WI38 (cell line): ENCODE measurements around the gene LMO2.
"Not testable (repeated sequence)": the region's sequence is repeated elsewhere in the genome, so short reads cannot be mapped to it uniquely, and the experiment has no call there.

Experiments used
- H3K4me3 ChIP-seq: 2 replicates; pipeline ENCODE4 v1.5.1; 2011; ENCODE audit warnings: low read depth, mild to moderate bottlenecking, control low read depth, low read length
- TF ChIP-seq, protein P1 (sequence below): IDR thresholded peaks from 2 replicates; pipeline ENCODE4 v1.5.1; 2012; ENCODE audit warnings: low read depth, mild to moderate bottlenecking, control low read depth, low read length

The LMO2 gene

DNA sequence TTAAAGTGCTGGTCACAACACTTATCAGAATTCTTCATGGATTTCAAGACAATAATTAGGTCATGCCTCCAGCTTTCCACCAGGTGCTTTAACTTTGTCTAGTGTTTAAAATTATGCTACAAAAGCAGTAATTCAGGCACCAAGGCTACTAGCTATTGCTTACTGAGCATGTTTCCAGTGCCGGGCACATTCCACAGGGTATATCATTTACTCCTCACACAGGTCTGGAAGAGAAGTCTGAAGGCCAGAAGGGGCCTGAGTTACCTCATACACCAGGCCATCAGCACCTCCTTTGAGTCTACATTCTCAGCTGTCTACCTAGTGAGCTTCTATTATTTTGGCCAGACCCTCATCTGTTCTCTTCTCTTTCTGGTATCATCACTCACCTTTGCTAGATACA lies 41.7 kb upstream of the LMO2 start:
- TF ChIP-seq, protein P1, sequence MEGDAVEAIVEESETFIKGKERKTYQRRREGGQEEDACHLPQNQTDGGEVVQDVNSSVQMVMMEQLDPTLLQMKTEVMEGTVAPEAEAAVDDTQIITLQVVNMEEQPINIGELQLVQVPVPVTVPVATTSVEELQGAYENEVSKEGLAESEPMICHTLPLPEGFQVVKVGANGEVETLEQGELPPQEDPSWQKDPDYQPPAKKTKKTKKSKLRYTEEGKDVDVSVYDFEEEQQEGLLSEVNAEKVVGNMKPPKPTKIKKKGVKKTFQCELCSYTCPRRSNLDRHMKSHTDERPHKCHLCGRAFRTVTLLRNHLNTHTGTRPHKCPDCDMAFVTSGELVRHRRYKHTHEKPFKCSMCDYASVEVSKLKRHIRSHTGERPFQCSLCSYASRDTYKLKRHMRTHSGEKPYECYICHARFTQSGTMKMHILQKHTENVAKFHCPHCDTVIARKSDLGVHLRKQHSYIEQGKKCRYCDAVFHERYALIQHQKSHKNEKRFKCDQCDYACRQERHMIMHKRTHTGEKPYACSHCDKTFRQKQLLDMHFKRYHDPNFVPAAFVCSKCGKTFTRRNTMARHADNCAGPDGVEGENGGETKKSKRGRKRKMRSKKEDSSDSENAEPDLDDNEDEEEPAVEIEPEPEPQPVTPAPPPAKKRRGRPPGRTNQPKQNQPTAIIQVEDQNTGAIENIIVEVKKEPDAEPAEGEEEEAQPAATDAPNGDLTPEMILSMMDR = no peak
- H3K4me3 ChIP-seq = no peak overlapping the region

DNA sequence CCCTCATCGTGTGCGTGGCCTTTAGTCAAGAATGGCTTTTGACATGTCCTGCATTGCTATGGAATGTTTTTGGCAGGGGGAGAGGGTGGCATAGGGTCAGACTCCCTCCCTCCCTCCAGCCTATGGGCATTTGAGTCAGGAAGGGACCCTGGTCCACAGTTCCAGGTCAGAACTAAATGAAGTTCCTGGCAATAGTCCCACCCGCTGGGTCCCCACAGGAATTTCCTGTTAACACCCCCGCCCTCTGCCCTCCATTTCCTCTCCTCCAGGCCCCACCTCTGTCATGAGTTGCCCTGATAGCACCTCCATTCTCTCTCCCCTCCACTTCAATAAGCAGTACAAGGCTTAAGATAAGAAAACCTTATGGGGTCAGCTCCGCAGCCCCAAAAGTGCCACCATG lies 40.8 kb upstream of the LMO2 start:
- TF ChIP-seq, protein P1 = no peak
- no peak overlapping the region for H3K4me3 ChIP-seq

DNA sequence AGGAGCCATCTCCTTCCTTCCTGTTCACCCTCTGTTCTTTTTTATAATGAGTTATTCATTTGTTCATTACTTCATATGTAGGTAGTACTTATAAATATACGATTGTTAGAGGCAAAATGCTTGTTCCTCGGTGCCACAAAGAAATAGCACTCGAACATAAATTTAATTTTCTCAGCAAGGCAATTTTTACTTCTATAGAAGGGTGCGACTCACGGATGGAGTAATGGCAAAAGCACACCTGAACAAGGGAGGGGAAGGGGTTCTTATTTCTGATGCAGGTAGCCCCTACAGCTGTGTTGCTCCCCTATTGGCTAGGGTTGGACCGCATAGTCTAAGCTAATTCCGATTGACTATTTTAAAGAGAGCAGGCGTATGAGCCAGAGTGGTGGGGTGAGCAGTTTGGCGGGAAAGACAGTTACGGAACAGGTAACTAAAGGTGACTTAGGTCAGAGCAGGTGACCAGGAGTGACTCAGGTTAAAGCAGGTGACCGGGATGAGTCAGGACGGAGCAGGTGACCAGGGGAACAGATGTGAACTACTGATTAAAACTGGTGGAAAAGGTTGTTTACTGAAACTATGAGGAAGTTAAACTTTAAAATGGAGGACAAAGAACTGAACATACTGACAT lies 40.0 kb upstream of the LMO2 start:
- H3K4me3 ChIP-seq = not testable (repeated sequence)

DNA sequence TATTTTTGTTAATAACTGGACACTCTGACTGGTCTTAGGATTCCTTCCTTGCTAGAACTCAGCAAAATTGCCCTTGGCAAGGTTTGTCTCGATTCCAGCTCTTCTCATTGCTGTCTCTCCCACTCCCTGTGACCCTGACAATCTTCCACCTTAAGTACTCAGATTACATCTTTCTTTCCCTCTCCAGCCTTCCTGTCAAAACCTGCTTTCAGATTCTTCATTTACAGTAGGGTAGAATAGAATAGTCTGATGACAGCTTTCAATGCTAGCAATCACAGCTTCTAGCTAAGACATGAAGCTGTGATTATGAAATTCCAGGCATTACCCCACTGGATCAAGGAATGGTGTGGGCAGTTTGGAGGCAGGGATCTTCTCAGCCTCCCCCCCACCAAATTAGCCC lies 39.2 kb upstream of the LMO2 start:
- no peak overlapping the region for H3K4me3 ChIP-seq
- TF ChIP-seq, protein P1 = no peak

DNA sequence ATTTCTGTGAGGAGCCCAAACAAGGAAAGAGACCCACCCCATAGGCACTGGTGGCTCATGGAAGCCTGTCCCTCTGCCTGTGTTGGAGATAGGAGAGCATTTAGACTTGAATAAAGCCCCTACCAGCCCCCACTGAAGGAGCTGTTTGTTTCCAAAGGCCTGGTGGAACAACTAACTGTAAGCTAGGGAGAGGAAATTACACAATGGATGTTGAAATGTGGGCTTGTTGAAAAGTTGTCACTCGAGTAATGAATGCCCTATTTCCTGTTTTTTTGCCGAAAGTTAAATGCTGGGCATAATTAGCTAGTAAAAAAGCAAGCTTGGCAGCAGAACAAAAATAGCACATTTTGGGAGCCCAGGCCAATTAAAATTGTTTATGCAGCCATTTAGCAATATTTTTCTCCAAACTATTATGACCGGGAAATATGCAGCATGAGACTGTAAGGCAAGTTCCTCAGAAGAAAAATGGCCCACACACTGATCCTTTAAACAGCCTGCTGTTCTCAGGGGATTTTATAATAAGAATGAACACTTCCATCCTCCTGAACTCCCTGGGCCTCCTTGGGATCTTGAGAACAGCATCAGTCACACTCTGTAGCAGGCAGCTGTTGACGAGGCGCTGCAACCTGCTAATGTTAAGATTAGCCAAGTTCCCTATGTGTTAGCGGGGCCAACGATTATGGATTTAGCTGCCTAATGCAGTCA lies 38.6 kb upstream of the LMO2 start:
- TF ChIP-seq, protein P1 = no peak
- H3K4me3 ChIP-seq = no peak overlapping the region

DNA sequence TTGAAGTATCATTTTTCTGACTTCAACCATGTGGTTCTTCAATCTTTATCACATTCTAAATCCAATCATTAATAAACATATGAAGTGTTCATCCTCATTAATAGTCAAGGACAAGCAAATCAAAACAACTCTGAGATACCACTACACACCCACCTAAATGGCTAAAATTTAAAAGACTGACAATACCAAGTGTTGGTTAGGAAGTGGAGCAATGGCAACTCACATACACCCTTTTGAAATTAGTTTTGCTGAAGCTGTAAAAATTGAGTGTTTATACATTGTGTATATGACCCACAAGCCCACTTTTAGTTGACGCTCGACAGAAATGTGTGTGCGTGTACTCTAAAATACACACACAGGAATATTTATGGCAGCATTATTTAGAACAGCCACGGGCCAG lies 36.7 kb upstream of the LMO2 start:
- no peak overlapping the region for H3K4me3 ChIP-seq
- TF ChIP-seq, protein P1 = no peak

DNA sequence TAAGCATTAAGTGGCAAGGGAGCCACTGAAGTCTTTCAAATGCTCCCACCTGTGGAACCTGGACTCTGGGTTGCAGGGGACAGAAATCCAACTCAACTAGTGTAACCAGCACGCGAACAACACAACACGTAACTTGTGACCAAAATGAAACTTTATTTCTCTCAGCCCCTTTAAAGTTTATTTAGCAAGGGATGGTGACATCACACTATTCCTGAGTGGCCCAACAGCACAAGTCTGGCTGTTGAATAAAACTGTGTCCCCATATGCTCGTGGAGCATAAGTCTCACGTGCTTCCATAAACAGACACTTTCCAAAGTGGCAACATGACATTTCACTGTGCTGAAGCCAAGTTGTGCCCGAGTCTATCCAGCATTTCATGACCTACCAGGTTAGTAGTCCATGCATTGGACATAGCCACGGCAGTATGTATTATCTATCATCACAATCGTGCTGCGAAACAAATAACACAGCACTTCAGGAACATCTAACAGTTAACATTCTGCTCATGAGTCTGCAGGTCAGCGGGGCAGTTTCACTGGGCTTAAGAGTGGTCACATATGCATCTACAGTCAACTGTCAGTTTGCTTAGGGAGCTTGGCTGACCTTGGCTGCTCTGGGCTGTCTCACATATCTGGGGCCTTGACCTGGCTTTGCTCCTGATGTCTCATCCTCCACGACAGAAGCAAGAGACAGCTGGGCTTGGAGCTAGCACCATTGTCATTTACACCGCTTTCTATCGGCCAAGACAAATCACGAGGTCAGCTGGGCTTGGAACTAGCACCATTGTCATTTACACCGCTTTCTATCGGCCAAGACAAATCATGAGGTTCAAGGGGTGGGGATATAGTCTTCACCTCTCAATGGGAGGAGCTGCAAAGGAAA lies 35.0 kb upstream of the LMO2 start:
- TF ChIP-seq, protein P1 = no peak
- no peak overlapping the region for H3K4me3 ChIP-seq
